Activated naive CD4-positive, alpha-beta T cell treated with anti-CD3 and anti-CD28 coated beads, Interleukin-2, amount 50 U/mL, for 72 hours (primary cell): ENCODE results near the gene GMPR2. TPM values are rescaled to one million over a fixed set of nuclear protein-coding genes. Genes with fewer than 3 reads are reported as not detected.
A peak's percentile ranks its signal among the peaks of the same experiment; 100 is the strongest.

Source experiments
- ATAC-seq, 2 donors: fragments of 150-1000 bp; cut with Tn5 transposase; 2 replicates each; pipeline ENCODE4 v1.10.0; 2021; ENCODE audit warnings: mild to moderate bottlenecking in 2 of 2, moderate library complexity in 2 of 2
- DNase-seq, 2 donors: peaks; one replicate each; pipeline ENCODE4 v3.0.0; 2021 to 2022; ENCODE audit warnings: low spot score in 2 of 2
- H3K27ac Mint-ChIP-seq, 2 donors: one replicate each; pipeline ENCODE4 v1.8.0; 2022; ENCODE audit warnings: mild to moderate bottlenecking in 2 of 2, mixed read lengths in 2 of 2
- H3K36me3 Mint-ChIP-seq, 2 donors: one replicate each; pipeline ENCODE4 v1.8.0; 2022; ENCODE audit warnings: mixed read lengths in 2 of 2
- H3K9me3 Mint-ChIP-seq, 2 donors: one replicate each; pipeline ENCODE4 v1.8.0; 2022; ENCODE audit warnings: mixed read lengths in 2 of 2
- total RNA-seq, 2 donors: library from RNA; stranded (reverse); gene quantifications; one replicate each; pipeline ENCODE4 v1.2.3, GENCODE V29; 2022

The GMPR2 gene
- total RNA-seq, 2 donors from 2014 or later: 62.6 to 106 TPM

DNA sequence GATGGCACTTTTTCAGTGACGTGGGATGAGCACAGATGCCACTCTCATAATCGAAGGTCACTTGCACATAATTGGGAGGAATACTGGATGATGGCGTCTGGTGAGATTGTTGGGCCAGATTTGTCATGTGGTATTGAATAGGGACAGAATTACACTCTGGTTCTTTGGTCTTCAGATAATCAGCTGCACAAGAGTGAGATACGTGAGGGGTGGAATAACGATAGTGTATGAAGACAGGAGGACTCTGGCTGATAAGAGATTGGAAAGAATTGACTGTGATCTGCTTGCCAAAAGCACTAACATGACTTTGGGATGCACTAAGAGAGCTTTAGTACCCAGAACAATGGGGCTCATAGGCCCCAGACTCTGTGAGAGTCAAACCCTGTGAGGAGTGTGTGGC, 45.7 kb downstream of the GMPR2 start:
- ATAC-seq (no peak), DNase-seq (no peak)
- peak overlapping the region; percentile 23 to 73 for H3K27ac Mint-ChIP-seq
- H3K36me3 Mint-ChIP-seq: peaks cover 4 to 8% of the 10 kb centered on the region in 2 donors
- peaks cover 0 to 8% of the 10 kb centered on the region in 2 donors for H3K9me3 Mint-ChIP-seq

DNA sequence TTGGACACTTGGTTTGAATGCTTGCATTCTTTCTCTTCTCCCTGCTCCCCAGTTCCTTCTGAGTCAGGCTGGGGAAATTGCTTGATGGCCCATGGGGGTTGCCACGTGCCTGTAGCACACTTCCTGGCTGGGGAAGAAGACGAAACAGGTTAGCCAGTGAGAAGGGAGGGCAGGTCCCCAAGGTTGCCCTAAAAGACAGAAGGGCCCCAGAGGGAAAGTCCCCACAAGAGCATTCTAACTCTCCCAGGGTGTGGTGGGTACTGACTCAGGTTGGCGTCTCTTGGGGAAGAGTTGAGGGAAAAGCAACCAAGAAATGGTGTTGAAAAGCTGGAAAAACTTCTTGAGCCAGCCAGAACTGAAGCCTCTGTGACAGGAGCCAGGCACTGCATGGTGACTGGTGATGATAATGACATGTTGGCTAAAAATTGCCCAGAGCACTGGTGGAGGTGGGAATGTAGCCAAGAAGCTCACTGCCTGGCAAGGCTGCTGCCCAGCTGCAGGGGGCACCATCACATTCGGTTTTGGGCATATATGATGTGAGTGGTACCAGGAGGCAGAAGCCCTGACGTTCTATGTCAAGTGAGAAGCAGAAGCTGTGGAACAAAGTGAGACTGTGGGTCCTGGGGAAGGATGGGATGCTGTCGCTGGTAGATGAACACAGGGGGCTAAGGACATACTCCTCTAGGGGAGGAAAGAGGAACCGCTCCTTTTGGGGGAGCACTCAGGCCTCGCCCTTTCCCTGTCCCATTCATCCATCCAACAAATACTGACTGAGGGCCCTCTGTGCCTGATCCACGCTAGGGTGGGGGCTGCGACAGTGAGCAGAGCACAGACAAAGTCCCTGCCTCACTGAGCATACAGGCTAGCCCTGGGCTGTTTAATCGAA, 46.8 kb downstream of the GMPR2 start:
- DNase-seq (peak; percentile 25 to 78), ATAC-seq (peak; percentile 77 to 98)
- H3K27ac Mint-ChIP-seq: peak overlapping the region; percentile 23 to 37
- H3K9me3 Mint-ChIP-seq: peaks cover 0 to 8% of the 10 kb centered on the region in 2 donors
- peaks cover 4 to 8% of the 10 kb centered on the region in 2 donors for H3K36me3 Mint-ChIP-seq

DNA sequence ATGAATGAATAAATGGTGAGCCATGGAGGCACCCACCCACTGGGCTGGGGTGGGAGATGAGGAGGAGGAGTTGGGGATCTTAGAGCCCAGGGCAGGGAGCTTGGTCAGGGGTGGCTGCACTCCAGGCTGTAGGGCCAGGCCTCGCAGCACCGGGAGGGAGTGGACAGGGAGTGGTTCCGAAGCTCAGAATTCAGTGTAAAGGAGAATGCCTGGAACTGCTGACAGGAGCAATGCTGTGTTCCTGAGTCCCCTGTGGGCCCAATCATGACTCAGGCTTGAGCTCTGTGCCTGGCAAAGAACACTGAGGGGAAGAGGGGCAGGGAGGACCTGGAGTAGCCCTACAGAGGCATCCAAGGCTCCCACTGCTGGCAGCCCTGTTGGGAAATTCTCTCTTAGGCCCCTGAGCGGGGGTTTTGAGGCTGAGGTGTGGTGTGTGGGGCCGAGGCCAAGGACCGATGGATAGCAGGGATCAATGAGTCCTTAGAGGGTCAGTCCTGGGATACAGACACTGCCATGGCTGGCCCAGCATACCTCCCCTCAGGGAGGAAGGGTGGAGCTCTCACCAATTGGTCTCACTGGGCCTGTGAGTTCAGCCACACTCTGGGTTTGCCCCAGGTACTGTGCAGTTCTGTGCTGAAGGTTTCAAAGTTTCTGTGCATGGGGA, 48.2 kb downstream of the GMPR2 start:
- peak overlapping the region in 1 of 2 donors; percentile 15 for H3K27ac Mint-ChIP-seq

DNA sequence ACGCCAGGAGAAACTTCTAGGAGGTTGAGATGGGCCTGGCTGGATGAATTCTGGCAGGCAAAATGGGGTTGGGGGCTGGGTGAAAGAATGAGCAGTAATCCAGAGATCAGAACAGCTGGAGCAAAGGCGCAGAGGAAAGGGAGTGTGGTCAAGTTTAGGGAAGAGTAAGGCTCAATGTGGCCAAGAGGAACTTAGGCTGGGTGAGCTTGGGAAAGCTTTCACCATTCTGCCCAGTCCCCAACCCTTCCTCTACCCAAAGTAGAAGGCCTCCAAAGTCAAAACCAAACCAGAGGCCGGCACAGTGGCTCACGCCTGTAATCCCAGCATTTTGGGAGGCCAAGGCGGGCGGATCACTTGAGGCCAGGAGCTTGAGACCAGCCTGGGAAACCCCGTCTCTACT, 48.9 kb downstream of the GMPR2 start:
- Mint-ChIP-seq H3K27ac (no peak overlapping the region), H3K36me3 (peaks cover 4 to 8% of the 10 kb centered on the region in 2 donors), H3K9me3 (peaks cover 0 to 8% of the 10 kb centered on the region in 2 donors)
- no peak for DNase-seq
- ATAC-seq: no peak

More for the DNA sequence above, 48.2 kb downstream of the GMPR2 start:
- H3K36me3 Mint-ChIP-seq: peaks cover 4 to 8% of the 10 kb centered on the region in 2 donors
- ATAC-seq (no peak), DNase-seq (no peak)
- peaks cover 0 to 8% of the 10 kb centered on the region in 2 donors for H3K9me3 Mint-ChIP-seq

DNA sequence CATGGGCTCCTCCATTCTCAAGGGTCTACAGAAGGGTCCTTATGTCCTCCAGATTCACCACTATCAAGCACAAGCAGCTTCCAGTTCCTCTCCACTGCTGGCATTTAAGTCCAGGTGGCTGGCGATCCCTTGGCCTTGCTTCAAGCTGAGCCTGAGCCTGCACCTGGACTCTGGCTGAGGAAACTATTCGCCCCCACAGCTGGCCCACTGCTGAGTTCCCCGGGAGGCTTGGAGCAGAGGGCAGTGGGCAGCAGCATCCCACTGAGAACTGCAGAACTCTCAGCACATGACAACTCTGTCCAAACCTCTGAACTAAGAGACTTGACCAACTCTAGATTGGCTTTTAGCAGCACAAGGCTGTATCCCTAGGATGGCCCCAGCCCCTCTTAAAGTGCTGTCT, 50.0 kb downstream of the GMPR2 start:
- H3K36me3 Mint-ChIP-seq: peaks cover 4 to 8% of the 10 kb centered on the region in 2 donors
- H3K9me3 Mint-ChIP-seq: peaks cover 0 to 8% of the 10 kb centered on the region in 2 donors
- DNase-seq (no peak), ATAC-seq (no peak)
- H3K27ac Mint-ChIP-seq: no peak overlapping the region

DNA sequence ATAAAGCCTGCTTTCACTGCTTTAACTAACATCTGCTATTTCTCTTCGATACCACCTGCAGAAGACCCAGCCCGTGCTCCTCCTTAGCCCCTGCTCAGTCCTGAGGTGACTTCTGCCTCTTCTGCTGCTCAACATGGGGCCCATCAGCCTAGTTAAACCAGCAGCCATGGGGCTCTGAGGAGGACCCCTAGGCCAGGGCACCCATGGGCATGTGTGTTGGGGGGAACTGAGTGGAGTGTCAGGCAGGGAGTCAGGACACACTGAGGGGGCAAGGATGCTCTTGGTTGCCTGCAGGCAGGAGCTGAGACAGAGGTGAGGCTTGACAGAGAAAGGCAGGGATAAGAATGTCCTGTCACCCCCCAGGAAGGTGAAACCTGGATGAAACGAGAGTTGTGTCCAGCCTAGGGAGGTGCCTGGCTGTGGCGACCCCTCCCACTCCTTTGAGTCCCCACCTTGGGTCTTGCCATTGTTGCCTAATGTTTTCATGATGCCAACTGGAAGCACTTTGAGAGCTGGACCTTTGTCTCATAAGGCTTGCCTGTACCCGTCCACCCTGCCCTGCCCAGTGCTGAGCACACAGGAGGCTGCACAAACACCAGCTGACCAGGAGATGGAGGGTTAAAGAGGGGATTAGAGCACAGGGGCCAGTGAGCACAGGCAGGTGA, 51.2 kb downstream of the GMPR2 start:
- Mint-ChIP-seq H3K9me3 (no peaks in the 10 kb centered on the region), H3K36me3 (no peaks in the 10 kb centered on the region), H3K27ac (no peak overlapping the region)
- no peak for DNase-seq
- ATAC-seq: no peak

DNA sequence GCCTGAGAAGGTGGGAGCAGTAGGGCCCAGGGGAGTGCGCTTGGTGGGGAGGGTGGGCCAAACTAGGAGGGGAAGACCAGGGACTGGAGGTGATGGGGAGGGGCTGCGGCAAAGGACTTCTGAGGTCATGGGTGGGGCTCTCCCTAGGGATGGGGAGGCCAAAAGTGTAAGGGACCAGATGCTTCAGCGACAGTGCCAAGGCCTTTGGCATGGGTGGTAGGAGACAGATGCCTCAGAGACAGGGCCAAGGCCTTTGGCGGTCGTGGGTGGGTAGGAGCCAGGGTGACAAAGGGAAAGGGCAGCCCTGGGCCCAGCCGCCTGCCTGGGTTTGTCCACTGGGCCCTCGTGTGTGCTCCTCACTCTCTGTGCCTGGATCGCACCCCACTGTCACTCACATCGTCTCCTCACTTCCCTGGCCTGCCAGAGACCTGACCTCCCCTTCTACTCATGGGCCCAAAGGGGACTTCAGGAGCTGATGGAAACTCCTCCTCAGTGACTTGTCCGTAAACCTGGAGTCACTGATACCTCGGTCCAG, 51.8 kb downstream of the GMPR2 start:
- DNase-seq (no peak), ATAC-seq (no peak)
- no peaks in the 10 kb centered on the region for H3K9me3 Mint-ChIP-seq
- no peaks in the 10 kb centered on the region for H3K36me3 Mint-ChIP-seq
- H3K27ac Mint-ChIP-seq: no peak overlapping the region

DNA sequence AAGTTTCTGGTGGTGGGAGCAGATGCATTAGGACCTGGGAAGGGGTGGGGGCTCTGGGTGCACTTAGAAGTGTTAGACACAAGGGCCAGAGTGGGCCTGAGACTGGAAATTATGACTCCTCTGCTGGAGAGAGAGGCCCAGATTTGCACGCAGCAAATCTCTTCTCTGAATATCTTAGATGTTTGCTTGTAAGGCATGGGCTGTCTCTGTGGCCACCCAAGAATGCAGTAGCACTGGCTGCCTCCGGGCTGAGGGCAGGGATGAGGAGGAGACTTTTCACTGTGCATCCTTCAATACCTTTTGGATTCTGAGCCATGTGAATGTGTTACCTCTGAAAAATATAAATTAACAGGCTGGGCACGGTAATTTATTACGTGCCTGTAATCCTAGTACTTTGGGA, 52.6 kb downstream of the GMPR2 start:
- ATAC-seq (no peak), DNase-seq (no peak)
- no peaks in the 10 kb centered on the region for H3K9me3 Mint-ChIP-seq
- H3K36me3 Mint-ChIP-seq: peaks cover 1 to 4% of the 10 kb centered on the region in 2 donors
- no peak overlapping the region for H3K27ac Mint-ChIP-seq

DNA sequence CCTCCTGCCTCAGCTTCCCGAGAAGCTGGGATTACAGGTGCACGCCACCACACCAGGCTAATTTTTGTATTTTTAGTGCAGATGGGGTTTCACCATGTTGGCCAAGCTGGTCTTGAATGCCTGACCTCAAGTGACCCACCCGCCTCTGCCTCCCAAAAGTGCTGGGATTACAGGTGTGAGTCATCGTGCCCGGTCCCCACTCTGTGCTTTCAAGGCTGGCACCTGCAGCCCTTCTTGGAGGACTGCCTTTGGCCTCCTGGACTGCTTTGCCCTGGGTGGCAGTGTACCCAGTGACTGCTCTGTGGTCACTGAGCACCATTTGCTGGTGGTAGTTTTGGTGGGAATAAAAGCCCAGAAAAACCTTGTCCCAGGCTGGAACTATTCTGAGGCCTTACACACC, 54.3 kb downstream of the GMPR2 start:
- H3K9me3 Mint-ChIP-seq: no peaks in the 10 kb centered on the region
- DNase-seq: no peak
- no peak overlapping the region for H3K27ac Mint-ChIP-seq
- H3K36me3 Mint-ChIP-seq: peaks cover 13 to 18% of the 10 kb centered on the region in 2 donors
- ATAC-seq: no peak

Other genes starting within 250 kb of the GMPR2 start
- gene DHRS4L2, start 244.0 kb upstream of the GMPR2 start, total RNA-seq: 10 to 100 TPM; 13.5 to 22.1 TPM
- gene CARMIL3, start 180.9 kb upstream of the GMPR2 start, total RNA-seq: 1 to 10 TPM; 2.1 to 6.7 TPM
- under 1 TPM in 1 of 2 donors, not detected in 1; 0.14 TPM for gene CPNE6, start 161.4 kb upstream of the GMPR2 start, total RNA-seq
- gene PCK2, start 138.6 kb upstream of the GMPR2 start, total RNA-seq: 10 to 100 TPM; 40.9 to 89.2 TPM
- gene DCAF11, start 118.2 kb upstream of the GMPR2 start, total RNA-seq: 100 to 1,000 TPM in 1 of 2 donors, 10 to 100 TPM in 1; 66.7 to 146 TPM
- 1 to 10 TPM; 2.9 to 4.8 TPM for gene NRL, start 118.0 kb upstream of the GMPR2 start, total RNA-seq
- gene FITM1, start 102.3 kb upstream of the GMPR2 start, total RNA-seq: 1 to 10 TPM in 1 of 2 donors, under 1 TPM in 1; 0.49 to 2.2 TPM
- 100 to 1,000 TPM; 355 to 401 TPM for gene PSME1, start 96.7 kb upstream of the GMPR2 start, total RNA-seq
- gene EMC9, start 91.3 kb upstream of the GMPR2 start, total RNA-seq: 10 to 100 TPM; 36.8 to 64.2 TPM
- gene PSME2, start 86.3 kb upstream of the GMPR2 start, total RNA-seq: 100 to 1,000 TPM; 452 to 507 TPM
- gene RNF31, start 85.4 kb upstream of the GMPR2 start, total RNA-seq: 10 to 100 TPM; 81.5 to 90.7 TPM
- 100 to 1,000 TPM; 183 to 227 TPM for gene IRF9, start 71.7 kb upstream of the GMPR2 start, total RNA-seq
- 10 to 100 TPM; 36.4 to 48.7 TPM for gene REC8, start 60.8 kb upstream of the GMPR2 start, total RNA-seq
- 10 to 100 TPM; 37.5 to 67.6 TPM for gene IPO4, start 44.1 kb upstream of the GMPR2 start, total RNA-seq
- gene TM9SF1, start 37.5 kb upstream of the GMPR2 start, total RNA-seq: 10 to 100 TPM; 24.6 to 29.3 TPM
- under 1 TPM; 0.27 to 0.41 TPM for gene TSSK4, start 27.2 kb upstream of the GMPR2 start, total RNA-seq
- 10 to 100 TPM; 69.2 to 74.2 TPM for gene CHMP4A, start 19.4 kb upstream of the GMPR2 start, total RNA-seq
- gene MDP1, start 16.9 kb upstream of the GMPR2 start, total RNA-seq: 1 to 10 TPM; 5.5 to 7.4 TPM
- gene NEDD8, start 562 bp upstream of the GMPR2 start, total RNA-seq: 100 to 1,000 TPM; 172 to 210 TPM
- 100 to 1,000 TPM in 1 of 2 donors, 10 to 100 TPM in 1; 80.0 to 101 TPM for gene TINF2, start 9.7 kb downstream of the GMPR2 start, total RNA-seq
- gene TGM1, start 30.2 kb downstream of the GMPR2 start, total RNA-seq: 10 to 100 TPM in 1 of 2 donors, 1 to 10 TPM in 1; 7.9 to 31.6 TPM
- gene RABGGTA, start 38.7 kb downstream of the GMPR2 start, total RNA-seq: 10 to 100 TPM; 58.6 to 67.0 TPM
- 10 to 100 TPM; 13.3 to 17.7 TPM for gene DHRS1, start 66.9 kb downstream of the GMPR2 start, total RNA-seq
- 10 to 100 TPM; 30.5 TPM for gene NOP9, start 66.9 kb downstream of the GMPR2 start, total RNA-seq
- gene CIDEB, start 75.0 kb downstream of the GMPR2 start, total RNA-seq: 10 to 100 TPM in 1 of 2 donors, 1 to 10 TPM in 1; 6.9 to 17.0 TPM
- 10 to 100 TPM; 13.7 to 16.2 TPM for gene LTB4R2, start 77.2 kb downstream of the GMPR2 start, total RNA-seq
- 10 to 100 TPM; 14.0 to 15.8 TPM for gene LTB4R, start 78.6 kb downstream of the GMPR2 start, total RNA-seq
- gene ADCY4, start 102.1 kb downstream of the GMPR2 start, total RNA-seq: 1 to 10 TPM; 2.1 to 5.7 TPM
- gene RIPK3, start 107.1 kb downstream of the GMPR2 start, total RNA-seq: 10 to 100 TPM; 11.1 to 11.8 TPM
- gene NFATC4, start 135.3 kb downstream of the GMPR2 start, total RNA-seq: 1 to 10 TPM in 1 of 2 donors, under 1 TPM in 1; 0.27 to 1.7 TPM
- gene NYNRIN, start 166.1 kb downstream of the GMPR2 start, total RNA-seq: under 1 TPM; 0.02 to 0.14 TPM
- gene CBLN3, start 196.7 kb downstream of the GMPR2 start, total RNA-seq: 10 to 100 TPM in 1 of 2 donors, 1 to 10 TPM in 1; 6.5 to 20.1 TPM
- 10 to 100 TPM; 70.1 to 70.6 TPM for gene KHNYN, start 197.0 kb downstream of the GMPR2 start, total RNA-seq
- gene SDR39U1, start 209.8 kb downstream of the GMPR2 start, total RNA-seq: 10 to 100 TPM; 50.6 to 72.3 TPM